Heart left ventricle (tissue), 13 donors: ENCODE measurements around the gene SKI.

Experiments used
- POLR2A ChIP-seq, 2 donors: fragments of 450-650 bp; IDR thresholded peaks; one replicate each; pipeline ENCODE4 v1.6.1; 2017; ENCODE audit warnings: antibody characterized with exemption in 2 of 2, mild to moderate bottlenecking in 2 of 2, moderate library complexity in 2 of 2
- TF ChIP-seq, protein P1 (sequence below), 12 donors: fragments of 200-600 bp; sonication (generic) in 4 of 12; IDR thresholded peaks; one replicate each; pipeline versions ENCODE4 v1.5.0 to v1.8.0; 2018 to 2022; ENCODE audit warnings: antibody characterized with exemption in 12 of 12, mild to moderate bottlenecking in 5 of 12
- donor health status: ischemic (EF 13 %, LVEDD 7.1; RV severe dilation, severe dysfunction).
- donor health status: DM: no; HTN: yes; CAD: no.
- donor health status: DM: no; HTN: no; CAD: no.
- donor health status: ischemic (EF 25% LVEDD 6.9; RV normal size, moderate dysfunction).
- donor health status: ischemic (EF 25% LVEDD 5.7; RV mildly dilated, moderate dysfunction).
- donor health status: ischemic (EF 35%, LVEDD 5.7; RV mildly dilated, moderate dysfunction).
- donor health status: nonischemic (EF 11% LVEDD 7.7; RV severe dilation, severe dysfunction).
- donor health status: DM: yes; HTN: yes; CAD: no.
- donor health status: PGD.
- donor health status: ischemic (EF 29% LVEDD 5.4; RV normal size, mild dysfunction).
- donor health status: nonischemic (EF 23%, LVEDD 6.1; RV moderate dilation, normal function).

GRCh38 chr1:2347409-2347785 is 119.3 kb downstream of the SKI start:
- TF ChIP-seq, protein P1, sequence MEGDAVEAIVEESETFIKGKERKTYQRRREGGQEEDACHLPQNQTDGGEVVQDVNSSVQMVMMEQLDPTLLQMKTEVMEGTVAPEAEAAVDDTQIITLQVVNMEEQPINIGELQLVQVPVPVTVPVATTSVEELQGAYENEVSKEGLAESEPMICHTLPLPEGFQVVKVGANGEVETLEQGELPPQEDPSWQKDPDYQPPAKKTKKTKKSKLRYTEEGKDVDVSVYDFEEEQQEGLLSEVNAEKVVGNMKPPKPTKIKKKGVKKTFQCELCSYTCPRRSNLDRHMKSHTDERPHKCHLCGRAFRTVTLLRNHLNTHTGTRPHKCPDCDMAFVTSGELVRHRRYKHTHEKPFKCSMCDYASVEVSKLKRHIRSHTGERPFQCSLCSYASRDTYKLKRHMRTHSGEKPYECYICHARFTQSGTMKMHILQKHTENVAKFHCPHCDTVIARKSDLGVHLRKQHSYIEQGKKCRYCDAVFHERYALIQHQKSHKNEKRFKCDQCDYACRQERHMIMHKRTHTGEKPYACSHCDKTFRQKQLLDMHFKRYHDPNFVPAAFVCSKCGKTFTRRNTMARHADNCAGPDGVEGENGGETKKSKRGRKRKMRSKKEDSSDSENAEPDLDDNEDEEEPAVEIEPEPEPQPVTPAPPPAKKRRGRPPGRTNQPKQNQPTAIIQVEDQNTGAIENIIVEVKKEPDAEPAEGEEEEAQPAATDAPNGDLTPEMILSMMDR (IDR thresholded peaks at IDR 0.05), result no peak
- TF ChIP-seq POLR2A (IDR thresholded peaks at IDR 0.05), result no peak
